ENCODE results near the gene VPS4B. TPM values are rescaled to one million over a fixed set of nuclear protein-coding genes. Genes with fewer than 3 reads are reported as not detected.

The VPS4B gene
- total and polyA plus RNA-seq, 2 donors (not counting 3 experiments of a cell fraction or from before 2014, with no cell fraction given): 10.5 to 54.7 TPM

DNA sequence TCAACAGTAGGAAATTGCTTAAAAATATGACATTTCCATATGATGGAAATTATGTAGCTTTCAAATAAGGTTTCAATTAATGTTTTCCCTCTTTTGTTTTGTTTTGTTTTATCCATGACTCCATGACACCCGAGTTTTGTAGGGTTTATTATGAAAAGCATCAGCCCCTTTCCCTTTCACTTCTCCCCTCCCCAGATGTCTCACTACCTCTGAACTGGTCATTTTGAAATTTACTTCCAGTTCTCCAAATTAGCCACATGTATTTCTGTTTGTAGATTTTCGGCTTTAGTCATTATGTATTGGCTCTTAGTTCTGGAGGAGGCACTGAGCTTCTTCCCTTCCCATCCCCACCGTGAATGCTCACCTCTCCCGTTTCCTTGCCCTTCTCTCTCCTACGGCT is 18.6 kb upstream of the VPS4B start:
- no peaks in the 10 kb centered on the region for H3K36me3 ChIP-seq (ENCODE audit: control insufficient read depth in 2 of 2, extremely low read depth in 1 of 2, insufficient read depth in 2 of 2, low read length in 2 of 2)
- H4K20me1 ChIP-seq (replicated peaks; ENCODE audit: control insufficient read depth, extremely low read depth, insufficient read depth, low read length): no peaks in the 10 kb centered on the region
- no peaks in the 10 kb centered on the region for H3K79me2 ChIP-seq (ENCODE audit: control insufficient read depth, insufficient read depth, low read length)
- no peak overlapping the region for H3K4me2 ChIP-seq (ENCODE audit: insufficient read depth, low read length)
- CTCF ChIA-PET: interaction anchor here (1.4 to 6.8 kb wide), 4 partner anchors 110 to 424 kb away, joined by 3 to 102 read pairs (median 22); no protein-coding TSS in a partner anchor
- no peak overlapping the region for H2AFZ ChIP-seq (ENCODE audit: low read depth, low read length)
- no peak overlapping the region for H3K27ac ChIP-seq (ENCODE audit: insufficient read depth, low read depth, low read length)
- BruUV-seq (replicated peaks): no TSS peak
- H3K4me1 ChIP-seq (ENCODE audit: control insufficient read depth, extremely low read depth, insufficient read depth, low read length): no peaks in the 10 kb centered on the region
- POLR2A ChIA-PET: no interaction called here
- DNase-seq (ENCODE audit: low read depth, low spot score): no peak
- H3K9me1 ChIP-seq (replicated peaks; ENCODE audit: control insufficient read depth, extremely low read depth, insufficient read depth, low read length): no peaks in the 10 kb centered on the region
- TF ChIP-seq POLR2A (IDR thresholded peaks at IDR 0.05; ENCODE audit: low read depth, low read length): no peak
- TF ChIP-seq MAX (IDR thresholded peaks at IDR 0.05; ENCODE audit: insufficient read depth, insufficient read length): no peak
- no peak for TF ChIP-seq GATA2 (IDR thresholded peaks at IDR 0.05; ENCODE audit: insufficient read depth, insufficient read length, low read depth, low read length)
- TF ChIP-seq EZH2 (IDR thresholded peaks at IDR 0.05; ENCODE audit: borderline replicate concordance, low read depth, low read length, severe bottlenecking): no peak
- no peak for TF ChIP-seq POLR2AphosphoS5 (IDR thresholded peaks at IDR 0.05; ENCODE audit: insufficient read depth, low read depth, low read length)
- no peak for TF ChIP-seq CTCF (IDR thresholded peaks at IDR 0.05; ENCODE audit: extremely low read depth in 1 of 2, insufficient read depth in 1 of 2, low read depth in 1 of 2, low read length in 2 of 2)
- TF ChIP-seq MYC (IDR thresholded peaks at IDR 0.05; ENCODE audit: low read depth, low read length): no peak
- no peak for TF ChIP-seq JUN (IDR thresholded peaks at IDR 0.05; ENCODE audit: borderline replicate concordance, insufficient read depth, insufficient read length, low read depth)
- no peak for TF ChIP-seq FOS (IDR thresholded peaks at IDR 0.05; ENCODE audit: borderline replicate concordance, insufficient read depth, low read length)
- no peaks in the 10 kb centered on the region for H3K9me3 ChIP-seq (replicated peaks; ENCODE audit: control insufficient read depth, insufficient read depth, low read length)
- H3K4me3 ChIP-seq (replicated peaks in 1 of 3; ENCODE audit: insufficient read depth in 1 of 3, low read depth in 1 of 3, low read length in 3 of 3): no peak overlapping the region
- H3K27me3 ChIP-seq (ENCODE audit: control insufficient read depth in 2 of 2, insufficient read depth in 2 of 2, low read length in 2 of 2): peaks cover 0 to 7% of the 10 kb centered on the region in 2 experiments
- no peak overlapping the region for H3K9ac ChIP-seq (replicated peaks; ENCODE audit: extremely low read depth, insufficient read depth, low read length)
- dilution Hi-C loops (cut with MboI; ENCODE audit: extremely low pct_ligation_motif_present, low sequenced_read_pairs) (no loop called here), intact Hi-C loops (cut with micrococcal nuclease) (no loop called here)
- FAIRE-seq: no peak
